NCI-H2081 treated with DMSO at 0.1 percent for 48 hours (cell line): ENCODE measurements around the gene SACS.
"Not testable (repeated sequence)": the region's sequence is repeated elsewhere in the genome, so short reads cannot be mapped to it uniquely, and the experiment has no call there.

Experiments
- DNase-seq: peaks from one replicate; lab custom pipeline; 2025; lab: John Stamatoyannopoulos, UW

Gene SACS

GRCh38 chr13:23356368-23356767, 77.1 kb downstream of the SACS start:
- DNase-seq = no peak

DNA sequence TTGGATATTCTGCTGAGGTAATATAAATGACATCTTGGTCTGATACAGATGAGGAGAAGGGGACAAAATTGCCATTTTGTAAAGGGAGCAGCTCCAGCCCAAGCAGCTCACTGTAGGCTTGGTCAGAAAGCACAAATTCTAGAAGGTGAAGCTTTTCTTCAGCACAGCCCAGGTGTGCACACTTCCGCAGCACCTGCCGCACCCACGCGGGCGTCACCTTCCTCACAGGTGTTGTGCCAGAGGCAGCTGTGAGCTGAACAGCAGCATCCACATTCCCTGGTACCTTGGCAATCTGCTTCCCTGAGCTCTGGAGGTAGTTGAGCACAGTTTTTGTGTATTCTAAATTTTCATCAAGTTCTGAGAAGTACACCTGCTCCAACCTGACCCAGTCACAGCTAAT, 79.0 kb downstream of the SACS start:
- DNase-seq = no peak

DNA sequence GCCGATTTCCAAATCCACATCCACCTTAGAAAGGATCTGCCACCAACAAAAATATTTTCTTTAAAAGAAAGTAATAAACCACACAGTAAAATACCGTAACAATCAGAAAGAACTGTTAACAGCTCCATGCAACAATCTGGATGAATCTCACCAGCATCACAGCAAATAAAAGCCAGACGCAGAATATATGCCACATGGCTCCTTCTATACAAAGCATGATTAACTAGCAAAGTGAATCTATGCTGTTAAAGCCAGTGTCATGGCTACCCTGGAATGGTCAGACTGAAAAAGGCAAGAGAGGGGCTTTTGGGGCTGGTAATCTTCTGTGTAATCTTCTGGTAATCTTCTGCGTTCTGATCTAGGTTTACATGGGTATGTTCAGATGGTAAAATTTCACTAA, 81.3 kb downstream of the SACS start:
- DNase-seq = no peak

GRCh38 chr13:23350009-23350408, 83.5 kb downstream of the SACS start:
- no peak for DNase-seq

DNA sequence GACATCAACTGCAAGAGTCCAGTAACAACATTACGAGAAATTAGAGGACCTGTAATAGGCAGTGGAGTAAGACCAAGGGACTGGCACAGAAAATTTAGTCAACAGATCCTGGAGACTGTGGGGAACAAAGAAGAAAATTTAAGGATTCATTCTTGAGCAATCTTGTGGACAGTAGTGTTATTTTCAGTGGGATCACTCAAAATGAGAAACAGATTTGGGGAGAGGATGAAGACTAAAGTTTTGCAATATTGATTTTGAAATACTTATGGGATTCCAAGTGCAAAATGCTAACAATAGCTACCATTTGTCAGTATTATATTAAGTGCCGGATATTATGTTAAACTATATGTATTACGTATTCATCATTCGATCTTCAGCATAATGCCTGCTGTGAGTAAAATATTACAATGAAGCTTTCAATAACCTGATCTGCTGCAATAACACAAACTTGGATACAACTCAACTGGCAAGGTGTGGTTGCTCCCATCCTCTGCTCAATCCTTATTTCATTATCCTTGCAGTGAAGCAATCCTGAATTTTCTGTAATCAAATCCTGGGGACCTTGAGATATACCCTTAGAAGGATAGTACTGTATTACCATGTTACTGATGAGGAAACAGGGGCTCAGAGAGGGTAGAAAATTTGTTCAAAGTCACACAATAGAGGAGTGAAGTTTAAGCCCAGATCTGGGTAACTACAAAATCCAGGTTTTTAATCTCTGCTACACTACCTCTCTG, 84.2 kb downstream of the SACS start:
- DNase-seq = no peak

DNA sequence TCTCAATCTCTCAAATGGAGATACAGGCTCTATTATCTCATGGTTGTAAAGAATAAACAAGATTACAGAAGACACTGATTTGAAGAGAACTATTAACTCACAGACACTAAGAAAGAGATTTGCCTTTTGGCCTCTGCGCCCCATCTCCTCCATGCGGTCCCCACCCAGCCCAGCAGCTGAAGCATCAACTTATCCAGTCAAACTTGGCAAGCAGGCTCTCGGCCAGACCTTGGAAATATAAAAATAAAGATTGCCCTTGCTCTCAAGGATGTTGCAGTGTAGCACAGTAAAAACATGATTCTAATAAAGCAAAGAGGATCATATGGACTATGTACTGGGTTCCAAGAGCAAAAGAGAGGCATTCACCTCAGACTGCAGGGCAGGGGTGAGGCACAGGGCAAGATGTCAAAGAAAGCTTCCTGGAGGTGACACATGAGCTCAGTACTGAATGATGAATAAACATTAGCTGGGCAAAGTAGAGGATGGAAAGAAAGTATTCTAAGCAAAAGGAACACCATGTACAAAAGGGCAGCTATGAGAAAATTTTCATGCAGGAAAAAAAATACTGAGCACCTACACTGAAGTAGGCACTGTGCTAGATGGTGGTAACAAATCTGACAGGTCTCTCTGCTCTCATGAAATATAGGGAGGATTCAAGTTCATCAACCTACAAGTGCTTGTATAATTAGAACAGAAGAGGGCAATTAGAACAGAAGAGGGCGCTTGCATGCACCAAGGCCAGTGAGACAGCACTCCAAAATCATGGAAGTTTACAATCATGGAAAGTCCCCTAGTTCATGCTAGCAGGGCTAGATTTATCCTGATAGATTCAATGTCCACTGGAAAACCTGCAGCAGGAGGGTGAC, 85.0 kb downstream of the SACS start:
- DNase-seq = no peak

GRCh38 chr13:23347601-23348000, 85.9 kb downstream of the SACS start:
- DNase-seq = no peak

DNA sequence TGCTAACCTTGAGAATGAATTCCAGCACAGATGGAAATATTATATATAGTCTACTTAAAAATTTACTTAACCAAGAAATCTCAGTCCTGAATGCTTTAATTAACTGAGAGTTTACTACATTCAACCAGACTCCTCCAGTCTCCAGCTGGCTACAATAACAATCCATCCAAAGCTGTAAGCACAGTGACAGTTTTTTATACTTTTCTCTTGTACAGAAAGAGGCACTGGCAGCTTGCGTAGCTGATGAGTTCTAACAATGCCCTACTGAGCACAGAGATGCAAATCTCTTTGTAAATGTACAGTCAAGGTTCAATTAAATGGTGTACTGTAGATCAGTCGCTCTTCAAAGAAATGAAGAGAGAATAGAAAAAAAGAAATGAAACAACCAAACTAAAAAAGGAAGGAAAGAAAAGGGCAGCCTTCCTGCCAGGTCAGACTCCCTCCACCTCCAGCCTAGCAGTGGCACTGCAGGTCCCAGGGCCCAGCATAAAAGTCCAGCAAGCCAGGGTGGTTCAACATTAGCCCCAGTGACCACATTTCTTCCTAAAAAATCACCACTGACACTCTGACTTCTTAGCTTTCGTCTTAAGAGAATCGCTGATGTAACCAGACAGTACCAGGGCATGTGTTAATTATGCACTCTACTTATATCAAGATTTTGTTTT, 88.4 kb downstream of the SACS start:
- DNase-seq = no peak

GRCh38 chr13:23339225-23339624, 94.3 kb downstream of the SACS start:
- DNase-seq = no peak

- no peak for DNase-seq
Observed at GRCh38 chr13:23330356-23330755, 103.1 kb downstream of the SACS start.

- no peak for DNase-seq
Observed at GRCh38 chr13:23325191-23325590, 108.3 kb downstream of the SACS start.

DNA sequence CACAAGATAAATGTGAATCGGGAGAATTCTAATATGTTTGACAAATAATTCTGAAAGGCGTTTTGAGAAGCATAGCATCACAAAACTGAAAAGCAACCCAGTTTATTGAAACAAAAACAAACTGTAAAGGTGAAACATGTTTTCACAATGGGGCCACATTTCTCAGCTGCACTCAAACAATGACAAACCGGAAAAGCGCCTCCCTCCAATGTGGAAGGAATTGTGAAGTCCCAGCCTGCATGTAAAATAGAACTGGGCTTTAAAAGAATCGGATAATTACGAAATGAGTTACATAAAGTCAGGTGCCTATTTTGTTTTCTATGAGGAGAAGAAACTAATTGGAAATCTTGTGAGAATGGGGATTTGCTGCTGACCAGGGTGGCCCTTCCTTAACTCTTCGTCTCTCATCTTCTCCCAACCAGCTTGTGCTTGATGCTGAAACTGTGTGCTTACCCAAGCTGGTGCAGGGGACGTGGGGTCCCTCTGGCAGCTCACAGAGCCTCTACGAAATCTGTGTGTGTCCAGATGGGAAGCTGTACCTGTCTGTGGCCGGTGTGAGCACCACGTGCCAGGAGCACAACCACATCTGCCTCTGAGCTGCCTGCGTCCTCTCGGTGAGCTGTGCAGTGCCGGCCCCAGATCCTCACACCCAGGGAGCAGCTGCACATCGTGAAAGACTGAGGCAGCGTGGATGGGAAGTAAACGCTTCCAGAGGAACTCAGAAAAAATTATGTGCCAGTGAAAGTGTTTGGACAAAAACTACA, 109.4 kb downstream of the SACS start:
- DNase-seq = no peak

DNA sequence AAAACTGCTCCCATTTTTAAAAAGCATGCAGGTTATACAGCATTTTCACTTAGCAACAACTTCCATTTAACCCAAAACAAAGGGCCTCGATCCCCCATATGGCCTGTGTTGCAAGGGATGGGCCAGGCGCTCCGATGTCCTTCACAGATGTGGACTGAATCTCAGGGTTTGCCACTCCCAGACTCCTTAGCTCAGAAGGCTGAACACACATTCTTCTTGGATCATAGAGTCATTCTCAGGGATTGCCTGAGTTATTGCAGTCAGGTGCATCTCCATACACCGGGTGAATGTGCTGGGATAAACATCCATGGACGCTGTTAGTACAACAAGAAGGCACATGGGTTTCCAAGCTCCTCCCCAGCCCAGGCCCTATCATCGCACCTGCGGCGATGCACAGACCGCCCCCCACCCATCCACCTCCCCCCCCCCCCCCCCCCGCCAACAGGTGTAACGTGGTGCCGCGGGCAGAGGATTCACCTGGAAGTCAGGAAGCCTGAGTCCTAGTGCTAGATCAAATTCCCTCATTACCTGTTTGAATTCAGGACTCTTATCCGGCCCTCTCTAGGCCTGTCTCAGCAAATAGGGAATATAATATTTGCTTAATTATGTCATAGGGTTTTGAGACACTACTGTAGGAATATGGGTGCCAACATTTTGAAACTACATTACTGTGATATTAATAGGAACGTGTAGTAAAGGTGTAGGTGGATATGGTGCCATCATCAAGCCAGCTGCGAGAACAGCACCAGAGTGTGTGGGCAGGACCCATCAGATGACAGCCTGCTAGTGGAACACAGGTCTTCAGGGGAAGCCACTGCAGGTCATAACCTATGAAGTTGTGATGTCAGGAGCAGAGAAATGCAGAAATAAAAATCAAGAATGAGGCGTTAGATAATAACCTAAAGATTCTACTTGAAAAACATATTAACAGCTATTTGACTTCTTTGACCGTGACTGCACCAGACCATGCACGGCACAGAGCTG, 110.9 kb downstream of the SACS start:
- no peak for DNase-seq

GRCh38 chr13:23321535-23322241, 111.8 kb downstream of the SACS start:
- no peak for DNase-seq

GRCh38 chr13:23320926-23321534, 112.5 kb downstream of the SACS start:
- no peak for DNase-seq

DNA sequence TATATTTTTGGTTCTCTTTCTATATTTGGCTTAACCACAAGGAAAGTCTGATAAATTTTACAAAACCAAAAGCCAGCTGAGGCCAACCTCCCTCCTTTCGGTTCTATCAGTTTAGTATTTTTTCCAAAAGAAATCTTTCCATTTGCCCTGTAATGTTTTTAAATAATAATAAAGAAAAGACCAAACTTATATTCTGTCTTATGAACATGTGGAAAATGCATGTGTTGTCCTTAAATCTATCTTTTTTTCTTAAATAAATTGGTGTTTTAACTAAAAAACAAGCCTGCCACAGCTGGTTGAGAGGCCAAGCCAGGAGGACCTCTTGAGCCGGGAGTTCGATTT, 113.6 kb downstream of the SACS start:
- no peak for DNase-seq

GRCh38 chr13:23314837-23315236, 118.7 kb downstream of the SACS start:
- DNase-seq = not testable (repeated sequence)

GRCh38 chr13:23292586-23292985, 140.9 kb downstream of the SACS start:
- DNase-seq = no peak

DNA sequence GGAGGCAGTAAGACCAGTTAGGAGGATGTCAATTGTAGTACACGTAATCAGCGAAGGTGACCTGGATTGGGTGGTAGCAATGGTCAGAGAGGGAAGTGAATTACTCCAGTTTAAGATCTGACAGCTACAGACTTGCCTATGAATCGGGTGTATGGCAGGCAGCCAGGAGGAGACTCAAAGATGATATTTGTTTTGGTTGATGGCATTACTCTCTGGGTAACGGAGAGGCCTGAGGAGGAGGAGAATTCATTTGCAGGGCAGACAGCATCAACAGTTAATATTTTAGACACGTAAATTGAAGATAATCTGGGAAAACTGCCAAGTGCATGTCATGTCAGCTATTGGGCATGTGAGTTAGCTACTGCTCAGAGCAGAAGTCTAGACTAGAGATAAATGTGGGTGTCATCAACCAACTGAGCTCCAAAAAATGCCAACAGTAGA, 143.6 kb downstream of the SACS start:
- no peak for DNase-seq

DNA sequence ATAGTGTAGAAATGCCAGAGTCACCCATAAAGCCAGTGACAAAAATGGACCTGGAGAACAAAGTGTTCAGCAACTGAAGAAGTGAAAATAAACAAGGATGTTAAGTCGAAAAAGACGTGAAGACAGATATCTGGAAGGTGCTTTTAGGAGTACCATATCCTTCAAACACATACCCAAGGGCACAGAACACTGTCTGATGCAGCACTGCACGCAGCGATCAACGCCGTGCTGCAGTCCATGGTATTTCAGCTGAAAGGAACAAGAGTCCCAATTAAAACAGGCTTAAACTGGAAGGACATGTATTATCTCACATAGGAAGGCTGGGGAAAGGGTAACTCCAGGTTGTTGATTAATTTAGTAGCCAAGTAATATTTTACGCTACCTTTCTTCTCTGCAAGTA, 144.5 kb downstream of the SACS start:
- DNase-seq = no peak
